Measurements from ENCODE around the gene DIP2B. TPM values are rescaled to one million over a fixed set of nuclear protein-coding genes. Genes with fewer than 3 reads are reported as not detected.

DIP2B gene
- total and polyA plus RNA-seq, 12 donors: 3.4 to 46.6 (median 25.0) TPM

GRCh38 chr12:50550530-50551223 lies 45.9 kb downstream of the DIP2B start:
- peak in 1 of 7 donors; percentile 22 for DNase-seq
- H3K36me3 ChIP-seq (replicated peaks in 1 of 2): no peaks in the 10 kb centered on the region
- no peak overlapping the region for H3K4me3 ChIP-seq
- no peaks in the 10 kb centered on the region for H3K27me3 ChIP-seq
- peaks cover 19 to 23% of the 10 kb centered on the region in 2 donors for H3K4me1 ChIP-seq (replicated peaks in 1 of 2)
- no peaks in the 10 kb centered on the region for H3K9me3 ChIP-seq (replicated peaks in 1 of 3)
- intact Hi-C loops (cut with DNase I): no loop called here
- WGBS, 4 donors: 72 to 79% (median 77%) methylated on average over 9 of the region's 9 CpGs
- TF ChIP-seq CTCF (IDR thresholded peaks at IDR 0.05) (no peak), POLR2A (IDR thresholded peaks at IDR 0.05) (no peak)
- H3K27ac ChIP-seq: peak overlapping the region in 2 of 5 donors; percentile 10 to 19

- H3K27me3 ChIP-seq: no peaks in the 10 kb centered on the region
- intact Hi-C loops (cut with DNase I): no loop called here
- 95 to 98% (median 97%) methylated on average over 2 of the region's 2 CpGs for WGBS, 4 donors
- no peaks in the 10 kb centered on the region for H3K36me3 ChIP-seq (replicated peaks in 1 of 2)
- no peaks in the 10 kb centered on the region for H3K9me3 ChIP-seq (replicated peaks in 1 of 3)
- TF ChIP-seq POLR2A (IDR thresholded peaks at IDR 0.05) (no peak), CTCF (IDR thresholded peaks at IDR 0.05) (no peak)
- H3K4me1 ChIP-seq (replicated peaks in 1 of 2): peaks cover 9 to 18% of the 10 kb centered on the region in 2 donors
- no peak overlapping the region for H3K4me3 ChIP-seq
- H3K27ac ChIP-seq: no peak overlapping the region
- DNase-seq: no peak
Observed at GRCh38 chr12:50551866-50552265, 47.1 kb downstream of the DIP2B start.

DNA sequence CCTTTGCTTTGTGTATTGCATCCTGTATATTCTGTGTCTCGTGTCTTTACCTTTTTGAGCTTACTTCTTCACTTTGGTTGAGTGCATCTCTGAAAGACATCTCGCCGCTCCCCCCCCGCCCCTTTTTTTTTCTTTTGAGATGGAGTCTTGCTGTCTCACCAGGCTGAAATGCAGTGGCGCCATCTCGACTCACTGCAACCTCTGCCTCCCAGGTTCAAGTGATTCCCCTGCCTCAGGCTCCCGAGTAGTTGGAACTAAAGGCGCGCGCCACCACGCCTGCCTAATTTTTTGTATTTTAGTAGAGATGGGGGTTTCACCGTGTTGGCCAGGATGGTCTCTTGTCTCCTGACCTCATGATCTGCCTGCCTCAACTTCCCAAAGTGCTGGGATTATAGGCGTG lies 49.9 kb downstream of the DIP2B start:
- DNase-seq: no peak
- Histone ChIP-seq H3K36me3 (replicated peaks in 1 of 2) (no peaks in the 10 kb centered on the region), H3K4me3 (no peak overlapping the region), H3K9me3 (replicated peaks in 1 of 3) (no peaks in the 10 kb centered on the region), H3K27ac (no peak overlapping the region), H3K27me3 (no peaks in the 10 kb centered on the region), H3K4me1 (replicated peaks in 1 of 2) (peaks cover 6 to 23% of the 10 kb centered on the region in 2 donors)
- intact Hi-C loops (cut with DNase I): no loop called here
- TF ChIP-seq CTCF (IDR thresholded peaks at IDR 0.05) (no peak), POLR2A (IDR thresholded peaks at IDR 0.05) (no peak)
- WGBS, 4 donors: 96 to 98% (median 98%) methylated on average over 12 to 13 of the region's 13 CpGs

- Histone ChIP-seq H3K9me3 (replicated peaks in 1 of 3) (no peaks in the 10 kb centered on the region), H3K36me3 (replicated peaks in 1 of 2) (no peaks in the 10 kb centered on the region), H3K4me3 (no peak overlapping the region), H3K27me3 (no peaks in the 10 kb centered on the region), H3K27ac (no peak overlapping the region), H3K4me1 (replicated peaks in 1 of 2) (peaks cover 3 to 23% of the 10 kb centered on the region in 2 donors)
- DNase-seq: no peak
- TF ChIP-seq POLR2A (IDR thresholded peaks at IDR 0.05): no peak
- TF ChIP-seq CTCF (IDR thresholded peaks at IDR 0.05): no peak
- WGBS, 4 donors: 67 to 72% (median 72%) methylated on average over 4 of the region's 4 CpGs
- intact Hi-C loops (cut with DNase I): no loop called here
Observed at GRCh38 chr12:50555471-50555885, 50.7 kb downstream of the DIP2B start.

All from adrenal gland (tissue), 12 donors.